CD14-positive monocyte (primary cell): ENCODE data around the gene EPHA10. TPM values are rescaled to one million over a fixed set of nuclear protein-coding genes. Genes with fewer than 3 reads are reported as not detected.

ENCODE experiments used
- DNase-seq, 3 donors: peaks; one replicate each; pipeline ENCODE4 v3.0.0-alpha.2; 2011 to 2022
- H2AFZ ChIP-seq: 2 replicates; pipeline ENCODE4 v1.6.0; 2012; ENCODE audit warnings: mild to moderate bottlenecking, low read depth, low read length, inconsistent platforms; ENCODE audit not compliant: insufficient read depth, poor library complexity, severe bottlenecking
- H3K27ac ChIP-seq, 2 donors: 1 replicate in 1 of 2; 2 replicates in 1 of 2; pipeline ENCODE4 v1.5.1; 2012 to 2013; ENCODE audit warnings: low read length in 2 of 2, control low read depth in 1 of 2, inconsistent platforms in 1 of 2, low read depth in 1 of 2, mild to moderate bottlenecking in 1 of 2
- H3K27me3 ChIP-seq, 2 donors: one replicate each; pipeline versions ENCODE4 v1.6.0 to v1.6.1; 2011 to 2013; ENCODE audit warnings: low read length in 2 of 2; ENCODE audit not compliant: control insufficient read depth in 2 of 2, insufficient read depth in 2 of 2
- H3K36me3 ChIP-seq, 2 donors: replicated peaks in 1 of 2; 1 replicate in 1 of 2; 2 replicates in 1 of 2; pipeline versions ENCODE4 v1.5.1 to v1.6.1; 2012 to 2013; ENCODE audit warnings: low read length in 2 of 2, control low read depth in 1 of 2, inconsistent platforms in 1 of 2, mild to moderate bottlenecking in 1 of 2; ENCODE audit not compliant: insufficient read depth in 2 of 2, control insufficient read depth in 1 of 2
- H3K4me1 ChIP-seq, 2 donors: 1 replicate in 1 of 2; 2 replicates in 1 of 2; pipeline versions ENCODE4 v1.5.1 to v1.6.1; 2012 to 2013; ENCODE audit warnings: low read length in 2 of 2, control low read depth in 1 of 2, inconsistent platforms in 1 of 2, mild to moderate bottlenecking in 1 of 2, moderate library complexity in 1 of 2; ENCODE audit not compliant: insufficient read depth in 2 of 2, control insufficient read depth in 1 of 2
- H3K4me2 ChIP-seq: replicated peaks from 2 replicates; pipeline ENCODE3; 2012; ENCODE audit warnings: low read length, moderate library complexity, mild to moderate bottlenecking; ENCODE audit not compliant: poor library complexity, severe bottlenecking; ENCODE audit errors: extremely low read depth
- H3K4me3 ChIP-seq, 3 experiments: fragments of 200-600 bp in 1 of 3; sonication (generic) in 1 of 3; replicated peaks in 1 of 3; 1 replicate in 2 of 3; 2 replicates in 1 of 3; pipeline ENCODE4 v1.5.1; 2011 to 2013; ENCODE audit warnings: low read length in 3 of 3, mild to moderate bottlenecking in 3 of 3, control low read depth in 2 of 3, low read depth in 2 of 3, inconsistent platforms in 1 of 3, moderate library complexity in 1 of 3
- H3K79me2 ChIP-seq: 2 replicates; pipeline ENCODE4 v1.6.0; 2012; ENCODE audit warnings: mild to moderate bottlenecking, control low read depth, inconsistent platforms, low read length, moderate library complexity; ENCODE audit not compliant: insufficient read depth
- H3K9ac ChIP-seq: 2 replicates; pipeline ENCODE4 v1.6.0; 2017; ENCODE audit warnings: low read length, mild to moderate bottlenecking; ENCODE audit not compliant: insufficient read depth, poor library complexity, severe bottlenecking
- H3K9me3 ChIP-seq, 2 donors: replicated peaks in 1 of 2; 1 replicate in 1 of 2; 2 replicates in 1 of 2; pipeline versions ENCODE4 v1.5.1 to v1.6.1; 2012 to 2013; ENCODE audit warnings: low read length in 2 of 2, control low read depth in 1 of 2; ENCODE audit not compliant: control insufficient read depth in 1 of 2, insufficient read depth in 1 of 2
- H4K20me1 ChIP-seq: 2 replicates; pipeline ENCODE4 v1.6.0; 2012; ENCODE audit warnings: mild to moderate bottlenecking, low read length, control low read depth, moderate library complexity; ENCODE audit not compliant: insufficient read depth
- H3K27ac Mint-ChIP-seq, 7 donors: one replicate each; pipeline ENCODE4 v1.8.0; 2020; ENCODE audit warnings: mild to moderate bottlenecking in 7 of 7, mixed read lengths in 7 of 7, moderate library complexity in 6 of 7, inconsistent platforms in 2 of 7
- H3K27me3 Mint-ChIP-seq, 3 donors: one replicate each; pipeline ENCODE4 v1.8.0; 2021 to 2022; ENCODE audit warnings: low read depth in 3 of 3, mild to moderate bottlenecking in 3 of 3, mixed read lengths in 3 of 3, moderate library complexity in 3 of 3, inconsistent platforms in 1 of 3
- H3K36me3 Mint-ChIP-seq, 2 donors: one replicate each; pipeline ENCODE4 v1.8.0; 2020; ENCODE audit warnings: mixed read lengths in 2 of 2, inconsistent platforms in 1 of 2, mild to moderate bottlenecking in 1 of 2
- H3K4me1 Mint-ChIP-seq: one replicate; pipeline ENCODE4 v1.8.0; 2020; ENCODE audit warnings: mild to moderate bottlenecking, mixed read lengths
- H3K4me3 Mint-ChIP-seq, 2 donors: one replicate each; pipeline ENCODE4 v1.8.0; 2020; ENCODE audit warnings: mild to moderate bottlenecking in 2 of 2, mixed read lengths in 2 of 2, moderate library complexity in 1 of 2
- H3K9me3 Mint-ChIP-seq, 7 donors: one replicate each; pipeline ENCODE4 v1.8.0; 2020 to 2022; ENCODE audit warnings: mixed read lengths in 7 of 7, mild to moderate bottlenecking in 6 of 7, moderate library complexity in 6 of 7, inconsistent platforms in 2 of 7
- CTCF ChIP-seq: fragments of 200-600 bp; IDR thresholded peaks from one replicate; pipeline ENCODE4 v1.8.0; 2022; ENCODE audit warnings: antibody characterized with exemption, mild to moderate bottlenecking
- WGBS: methylation state at CpG from one replicate; pipeline ENCODE4 v1.1.5; 2013; ENCODE audit warnings: missing lambda C conversion rate; ENCODE audit not compliant: insufficient coverage; 5-methylcytosine and 5-hydroxymethylcytosine counted together
- intact Hi-C, 2 donors: fragments of 100-400 bp; cut with micrococcal nuclease; formaldehyde crosslinking; loops; one replicate each; pipeline versions ENCODE4 v1.15.0 to v1.15.1; 2023
- polyA plus RNA-seq, 3 donors: library from polyadenylated mRNA; depleted of rRNA in 1 of 3; unstranded in 2 of 3; stranded (reverse) in 1 of 3; fragments of 300-500 nt in 2 of 3; fragments of >200 nt in 1 of 3; fragmentation: Illumina TruSeq in 2 of 3; gene quantifications; 1 replicate in 2 of 3; 2 replicates in 1 of 3; pipeline ENCODE4 v1.2.3, GENCODE V29; 2012 to 2021

Gene EPHA10
- polyA plus RNA-seq, 3 donors = not detected

GRCh38 chr1:37748565-37748964 lies 16.4 kb downstream of the EPHA10 start:
- no peaks in the 10 kb centered on the region for H4K20me1 ChIP-seq
- H3K4me2 ChIP-seq = no peak overlapping the region
- Mint-ChIP-seq H3K9me3 (peaks cover 0 to 18% (median 8%) of the 10 kb centered on the region in 7 donors), H3K27me3 (peaks cover 48 to 63% (median 50%) of the 10 kb centered on the region in 3 donors), H3K27ac (no peak overlapping the region), H3K36me3 (no peaks in the 10 kb centered on the region), H3K4me1 (peaks cover 8% of the 10 kb centered on the region), H3K4me3 (no peak overlapping the region)
- no peak overlapping the region for H3K27ac ChIP-seq
- H3K36me3 ChIP-seq = no peaks in the 10 kb centered on the region
- TF ChIP-seq CTCF = no peak
- peaks cover 14 to 33% of the 10 kb centered on the region in 2 donors for H3K27me3 ChIP-seq
- peaks cover 0 to 4% of the 10 kb centered on the region in 2 donors for H3K9me3 ChIP-seq
- no peak overlapping the region for H3K9ac ChIP-seq
- H3K79me2 ChIP-seq = no peaks in the 10 kb centered on the region
- no peak overlapping the region for H3K4me3 ChIP-seq
- no peak overlapping the region for H2AFZ ChIP-seq
- no peaks in the 10 kb centered on the region for H3K4me1 ChIP-seq
- DNase-seq = no peak
- no CpG with 5 or more reads among the region's 1 CpG for WGBS
- intact Hi-C loops = no loop called here

GRCh38 chr1:37746806-37747205 lies 18.1 kb downstream of the EPHA10 start:
- no peaks in the 10 kb centered on the region for H3K36me3 Mint-ChIP-seq
- no peak overlapping the region for H3K27ac ChIP-seq
- H3K27ac Mint-ChIP-seq = no peak overlapping the region
- no peak overlapping the region for H3K4me3 Mint-ChIP-seq
- H3K79me2 ChIP-seq = no peaks in the 10 kb centered on the region
- H3K9me3 ChIP-seq = peaks cover 0 to 3% of the 10 kb centered on the region in 2 donors
- peaks cover 0 to 14% (median 8%) of the 10 kb centered on the region in 7 donors for H3K9me3 Mint-ChIP-seq
- peaks cover 9 to 30% of the 10 kb centered on the region in 2 donors for H3K27me3 ChIP-seq
- no peak overlapping the region for H2AFZ ChIP-seq
- H3K9ac ChIP-seq = no peak overlapping the region
- H3K4me2 ChIP-seq = no peak overlapping the region
- intact Hi-C loops = no loop called here
- peaks cover 35 to 58% (median 38%) of the 10 kb centered on the region in 3 donors for H3K27me3 Mint-ChIP-seq
- H3K4me1 Mint-ChIP-seq = no peaks in the 10 kb centered on the region
- no peak for TF ChIP-seq CTCF
- H4K20me1 ChIP-seq = no peaks in the 10 kb centered on the region
- WGBS = no CpG with 5 or more reads among the region's 3 CpGs
- no peaks in the 10 kb centered on the region for H3K36me3 ChIP-seq
- H3K4me1 ChIP-seq = no peaks in the 10 kb centered on the region
- DNase-seq = no peak
- no peak overlapping the region for H3K4me3 ChIP-seq
